Suprapubic skin (tissue), 3 donors: ENCODE data around the gene NEK6.

Experiments
- EP300 ChIP-seq: sonication (generic); formaldehyde crosslinking; IDR thresholded peaks from one replicate; pipeline ENCODE4 v1.6.1; 2017; ENCODE audit warnings: antibody characterized with exemption
- TF ChIP-seq, protein P1 (sequence below), 2 donors: fragments of 200-600 bp in 1 of 2; fragments of 450-650 bp in 1 of 2; sonication (generic) in 1 of 2; IDR thresholded peaks; one replicate each; pipeline ENCODE4 v1.5.1; 2016 to 2019; ENCODE audit warnings: antibody characterized with exemption in 2 of 2, mild to moderate bottlenecking in 1 of 2, moderate library complexity in 1 of 2

DNA sequence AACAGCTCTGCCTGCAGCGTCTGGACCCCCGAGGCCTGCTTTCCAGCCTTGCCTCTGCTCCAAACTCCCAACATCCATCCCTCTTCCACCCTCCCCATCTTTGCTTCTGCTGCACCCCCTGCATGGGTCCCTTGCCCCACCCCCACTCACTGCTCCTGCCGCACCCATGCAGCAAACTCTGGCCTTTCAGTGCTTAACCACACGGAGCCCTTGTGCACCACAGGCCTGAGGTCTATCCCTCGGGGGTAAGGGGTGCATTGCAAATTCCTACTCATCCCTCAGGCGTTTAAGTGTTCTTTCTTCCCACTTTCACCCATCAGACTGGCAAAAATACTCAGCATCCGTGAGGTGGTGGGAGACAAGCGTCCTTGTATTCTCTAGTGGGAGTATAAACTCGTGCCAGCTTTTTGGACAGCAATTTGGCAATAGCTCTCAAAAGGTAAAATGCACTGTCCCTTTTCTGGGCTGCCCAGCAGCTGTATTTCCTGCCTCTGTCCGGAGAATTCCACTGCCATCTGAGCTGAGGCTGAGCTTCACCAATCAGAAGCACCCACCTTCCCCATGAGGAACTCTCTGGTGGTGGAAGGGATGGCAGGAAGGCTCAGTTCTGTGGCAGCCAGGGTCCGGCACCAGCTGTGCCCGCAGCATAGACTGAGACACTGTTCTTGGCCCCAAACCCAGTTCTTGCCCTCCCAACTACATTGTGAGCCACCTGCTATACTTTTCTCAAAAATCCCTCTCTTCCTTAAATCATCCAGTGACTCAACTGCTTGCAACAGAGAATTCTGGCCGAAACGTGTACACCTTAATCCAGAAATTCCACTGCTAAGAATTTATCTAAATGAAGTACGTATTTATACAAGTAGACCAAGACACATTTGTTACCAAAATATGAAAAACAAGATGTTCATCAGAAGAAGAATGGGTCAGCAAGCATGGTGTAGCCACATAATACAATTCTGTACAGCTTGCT is 142.5 kb downstream of the NEK6 start:
- TF ChIP-seq, protein P1, sequence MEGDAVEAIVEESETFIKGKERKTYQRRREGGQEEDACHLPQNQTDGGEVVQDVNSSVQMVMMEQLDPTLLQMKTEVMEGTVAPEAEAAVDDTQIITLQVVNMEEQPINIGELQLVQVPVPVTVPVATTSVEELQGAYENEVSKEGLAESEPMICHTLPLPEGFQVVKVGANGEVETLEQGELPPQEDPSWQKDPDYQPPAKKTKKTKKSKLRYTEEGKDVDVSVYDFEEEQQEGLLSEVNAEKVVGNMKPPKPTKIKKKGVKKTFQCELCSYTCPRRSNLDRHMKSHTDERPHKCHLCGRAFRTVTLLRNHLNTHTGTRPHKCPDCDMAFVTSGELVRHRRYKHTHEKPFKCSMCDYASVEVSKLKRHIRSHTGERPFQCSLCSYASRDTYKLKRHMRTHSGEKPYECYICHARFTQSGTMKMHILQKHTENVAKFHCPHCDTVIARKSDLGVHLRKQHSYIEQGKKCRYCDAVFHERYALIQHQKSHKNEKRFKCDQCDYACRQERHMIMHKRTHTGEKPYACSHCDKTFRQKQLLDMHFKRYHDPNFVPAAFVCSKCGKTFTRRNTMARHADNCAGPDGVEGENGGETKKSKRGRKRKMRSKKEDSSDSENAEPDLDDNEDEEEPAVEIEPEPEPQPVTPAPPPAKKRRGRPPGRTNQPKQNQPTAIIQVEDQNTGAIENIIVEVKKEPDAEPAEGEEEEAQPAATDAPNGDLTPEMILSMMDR (IDR thresholded peaks at IDR 0.05) = no peak
- no peak for TF ChIP-seq EP300
